GM19467 (cell line): ENCODE data around the gene CLEC9A.
"Not testable (repeated sequence)": the region's sequence is repeated elsewhere in the genome, so short reads cannot be mapped to it uniquely, and the experiment has no call there.

Experiments used
- ATAC-seq: cut with Tn5 transposase; IDR thresholded peaks from one replicate; pipeline ENCODE4 v1.9.1; 2021; ENCODE audit warnings: mild to moderate bottlenecking, moderate library complexity; ENCODE audit not compliant: unreplicated experiment

CLEC9A gene

GRCh38 chr12:10030446-10030845 is at the start of gene CLEC9A:
TSS of gene CLEC9A (plus strand) at chr12:10030682. CDS start at chr12:10052688, 22,006 bp downstream.
- no peak for ATAC-seq

- no peak for ATAC-seq
Measured at GRCh38 chr12:9991876-9992275, 38.6 kb upstream of the CLEC9A start.

GRCh38 chr12:9992296-9992695 is 38.2 kb upstream of the CLEC9A start:
- no peak for ATAC-seq

- ATAC-seq = no peak
Measured at GRCh38 chr12:9999016-9999415, 31.5 kb upstream of the CLEC9A start, which contains the start of gene CLEC1B. TSS of gene CLEC1B (minus strand) at chr12:9999121. CDS start at chr12:9999100, 21 bp downstream.

- no peak for ATAC-seq
Measured at GRCh38 chr12:10001171-10001776, 29.2 kb upstream of the CLEC9A start.

GRCh38 chr12:10012630-10013330 is 17.7 kb upstream of the CLEC9A start:
- no peak for ATAC-seq

- ATAC-seq = no peak
Measured at GRCh38 chr12:10015450-10015849, 15.0 kb upstream of the CLEC9A start.

- no peak for ATAC-seq
Measured at GRCh38 chr12:10016881-10017280, 13.6 kb upstream of the CLEC9A start.

- no peak for ATAC-seq
Measured at GRCh38 chr12:10018386-10018785, 12.1 kb upstream of the CLEC9A start.

GRCh38 chr12:10021342-10021741 is 9.1 kb upstream of the CLEC9A start:
- ATAC-seq = no peak

- no peak for ATAC-seq
Measured at GRCh38 chr12:10025236-10025635, 5.2 kb upstream of the CLEC9A start.

- ATAC-seq = not testable (repeated sequence)
Measured at GRCh38 chr12:10026666-10027065, 3.8 kb upstream of the CLEC9A start.

GRCh38 chr12:10027311-10027710 is 3.2 kb upstream of the CLEC9A start:
- ATAC-seq = no peak

- ATAC-seq = no peak
Measured at GRCh38 chr12:10027721-10028120, 2.8 kb upstream of the CLEC9A start.

- ATAC-seq = no peak
Measured at GRCh38 chr12:10031321-10031720, 839 bp downstream of the CLEC9A start.

- ATAC-seq = no peak
Measured at GRCh38 chr12:10031771-10032175, 1.3 kb downstream of the CLEC9A start.

GRCh38 chr12:10033783-10034545 is 3.5 kb downstream of the CLEC9A start:
- ATAC-seq = no peak

GRCh38 chr12:10042167-10042566 is 11.7 kb downstream of the CLEC9A start:
- ATAC-seq = no peak

GRCh38 chr12:10048526-10048925 is 18.0 kb downstream of the CLEC9A start:
- no peak for ATAC-seq

GRCh38 chr12:10052193-10052913 is 21.9 kb downstream of the CLEC9A start:
- ATAC-seq = no peak

- ATAC-seq = no peak
Measured at GRCh38 chr12:10058387-10058786, 27.9 kb downstream of the CLEC9A start.
